Left lung (tissue), 10 donors: Measurements from ENCODE around the gene CHMP2B. TPM values are rescaled to one million over a fixed set of nuclear protein-coding genes. Genes with fewer than 3 reads are reported as not detected.

Experiments used
- ATAC-seq: fragments of 200-7000 bp; cut with Tn5 transposase; one replicate; pipeline ENCODE4 v1.9.1; 2020; ENCODE audit warnings: moderate library complexity
- DNase-seq, 4 donors: peaks; one replicate each; pipeline ENCODE4 v3.0.0-alpha.2; 2013 to 2020
- H3K27ac ChIP-seq, 2 donors: fragments of 200-600 bp; sonication (generic) in 1 of 2; one replicate each; pipeline versions ENCODE4 v1.5.0 to v1.8.0; 2020 to 2021
- H3K27me3 ChIP-seq, 2 donors: fragments of 200-600 bp; sonication (generic) in 1 of 2; one replicate each; pipeline versions ENCODE4 v1.5.0 to v1.8.0; 2020 to 2021
- H3K36me3 ChIP-seq, 2 donors: fragments of 200-600 bp; sonication (generic) in 1 of 2; one replicate each; pipeline versions ENCODE4 v1.5.0 to v1.8.0; 2020 to 2021
- H3K4me1 ChIP-seq, 2 donors: fragments of 200-600 bp; one replicate each; pipeline ENCODE4 v1.8.0; 2021
- H3K4me3 ChIP-seq, 2 donors: fragments of 200-600 bp; sonication (generic) in 1 of 2; one replicate each; pipeline versions ENCODE4 v1.5.0 to v1.8.0; 2020 to 2021; ENCODE audit warnings: mild to moderate bottlenecking in 1 of 2
- H3K9me3 ChIP-seq, 2 donors: fragments of 200-600 bp; sonication (generic) in 1 of 2; one replicate each; pipeline versions ENCODE4 v1.5.0 to v1.8.0; 2020 to 2021
- CTCF ChIP-seq, 2 donors: fragments of 200-600 bp; sonication (generic) in 1 of 2; IDR thresholded peaks; one replicate each; pipeline versions ENCODE4 v1.5.0 to v1.8.0; 2021; ENCODE audit warnings: antibody characterized with exemption in 2 of 2
- intact Hi-C, 2 donors: fragments of 100-400 bp; cut with DNase I; formaldehyde crosslinking; loops; one replicate each; pipeline versions ENCODE4 v1.11.2 to v1.14.2; 2022
- polyA plus RNA-seq, 6 donors: library from polyadenylated mRNA; unstranded; fragments of 120-200 nt; gene quantifications; one replicate each; pipeline ENCODE4 v1.2.1, GENCODE V29; 2013; ENCODE audit not compliant: insufficient read length in 6 of 6
- total RNA-seq, 2 donors: library from RNA; stranded (reverse); fragmentation: NEBNext Ultra II Directional; extraction: Animal tissue kit (Norgen Biotek cat#: 25700); gene quantifications; one replicate each; pipeline ENCODE4 v1.2.1, GENCODE V29; 2021
- donor health status: DM: no; HTN: yes; CAD: no.
- donor health status: DM: no; HTN: no; CAD: no.

Gene CHMP2B
- total and polyA plus RNA-seq, 8 donors, result 39.3 to 50.1 (median 47.6) TPM

- no peaks in the 10 kb centered on the region for H3K27me3 ChIP-seq
- no peak for ATAC-seq
- intact Hi-C loops, result no loop called here
- H3K27ac ChIP-seq, result no peak overlapping the region
- no peak for TF ChIP-seq CTCF (IDR thresholded peaks at IDR 0.05)
- H3K4me1 ChIP-seq, result no peaks in the 10 kb centered on the region
- no peaks in the 10 kb centered on the region for H3K36me3 ChIP-seq
- H3K9me3 ChIP-seq, result no peaks in the 10 kb centered on the region
- no peak for DNase-seq
- H3K4me3 ChIP-seq, result no peak overlapping the region
Measured at GRCh38 chr3:87186608-87187159, 40.4 kb upstream of the CHMP2B start.

DNA sequence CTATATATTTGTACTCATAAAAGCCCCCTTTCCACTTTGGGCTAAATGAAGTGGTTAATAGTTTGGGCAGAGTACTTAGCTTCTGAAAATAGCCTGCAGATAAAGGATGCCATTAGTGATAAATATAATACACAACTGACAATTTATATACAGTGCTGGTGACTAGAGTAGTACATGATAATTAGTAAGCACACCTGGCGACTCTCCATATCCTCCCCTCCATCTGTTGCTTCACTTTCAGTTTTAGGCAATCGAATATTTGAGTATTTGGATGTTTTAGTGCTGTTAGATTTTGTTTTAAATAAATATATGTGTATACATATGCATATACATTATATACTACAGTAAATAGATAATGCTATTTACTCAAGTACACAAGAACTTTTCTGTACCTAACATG, 35.9 kb upstream of the CHMP2B start:
- no peak for DNase-seq
- H3K27me3 ChIP-seq, result no peaks in the 10 kb centered on the region
- no peaks in the 10 kb centered on the region for H3K4me1 ChIP-seq
- no peak overlapping the region for H3K4me3 ChIP-seq
- no peak for ATAC-seq
- intact Hi-C loops, result no loop called here
- no peaks in the 10 kb centered on the region for H3K36me3 ChIP-seq
- H3K9me3 ChIP-seq, result peaks cover 0 to 4% of the 10 kb centered on the region in 2 donors
- TF ChIP-seq CTCF (IDR thresholded peaks at IDR 0.05), result no peak
- H3K27ac ChIP-seq, result no peak overlapping the region

DNA sequence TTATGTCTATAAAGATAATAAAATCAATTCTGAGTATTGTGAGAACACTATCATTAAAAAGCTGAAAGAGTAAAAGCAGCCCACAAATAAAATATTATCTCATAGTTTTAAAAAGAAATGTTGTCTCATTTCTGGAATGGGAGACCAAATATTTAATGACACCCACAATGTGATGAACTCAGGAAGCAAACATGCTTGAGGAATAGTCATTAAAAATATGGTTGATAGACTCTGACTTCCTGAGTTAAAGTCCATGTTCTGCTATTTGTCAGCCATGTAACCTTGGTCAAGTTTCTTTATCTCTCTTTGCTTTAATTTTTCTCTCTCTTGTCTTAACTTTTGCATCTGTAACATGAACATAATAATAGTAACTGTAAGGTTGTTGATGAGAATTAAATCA, 35.5 kb upstream of the CHMP2B start:
- no peak overlapping the region for H3K4me3 ChIP-seq
- DNase-seq (no peak), ATAC-seq (no peak)
- peaks cover 0 to 4% of the 10 kb centered on the region in 2 donors for H3K9me3 ChIP-seq
- H3K27ac ChIP-seq, result no peak overlapping the region
- no peaks in the 10 kb centered on the region for H3K27me3 ChIP-seq
- TF ChIP-seq CTCF (IDR thresholded peaks at IDR 0.05), result no peak
- H3K4me1 ChIP-seq, result no peaks in the 10 kb centered on the region
- no peaks in the 10 kb centered on the region for H3K36me3 ChIP-seq
- intact Hi-C loops, result no loop called here

GRCh38 chr3:87196879-87197278, 30.2 kb upstream of the CHMP2B start:
- H3K9me3 ChIP-seq, result peaks cover 0 to 4% of the 10 kb centered on the region in 2 donors
- no peaks in the 10 kb centered on the region for H3K27me3 ChIP-seq
- H3K4me3 ChIP-seq, result no peak overlapping the region
- no peak for TF ChIP-seq CTCF (IDR thresholded peaks at IDR 0.05)
- DNase-seq, result no peak
- no peaks in the 10 kb centered on the region for H3K36me3 ChIP-seq
- H3K4me1 ChIP-seq, result no peaks in the 10 kb centered on the region
- peak; percentile 68 for ATAC-seq
- no peak overlapping the region for H3K27ac ChIP-seq
- intact Hi-C loops, result no loop called here

- ATAC-seq (no peak), DNase-seq (no peak)
- no peak overlapping the region for H3K4me3 ChIP-seq
- no peak for TF ChIP-seq CTCF (IDR thresholded peaks at IDR 0.05)
- intact Hi-C loops, result no loop called here
- no peak overlapping the region for H3K27ac ChIP-seq
- no peaks in the 10 kb centered on the region for H3K4me1 ChIP-seq
- H3K36me3 ChIP-seq, result no peaks in the 10 kb centered on the region
- H3K27me3 ChIP-seq, result no peaks in the 10 kb centered on the region
- peaks cover 0 to 4% of the 10 kb centered on the region in 2 donors for H3K9me3 ChIP-seq
Measured at GRCh38 chr3:87197531-87197930, 29.6 kb upstream of the CHMP2B start.
